ENCODE results near the gene TALDO1. TPM values are rescaled to one million over a fixed set of nuclear protein-coding genes. Genes with fewer than 3 reads are reported as not detected.
A peak's percentile ranks its signal among the peaks of the same experiment; 100 is the strongest.

Gene TALDO1
- total RNA-seq, 2 donors from 2014 or later: 132 to 232 TPM

DNA sequence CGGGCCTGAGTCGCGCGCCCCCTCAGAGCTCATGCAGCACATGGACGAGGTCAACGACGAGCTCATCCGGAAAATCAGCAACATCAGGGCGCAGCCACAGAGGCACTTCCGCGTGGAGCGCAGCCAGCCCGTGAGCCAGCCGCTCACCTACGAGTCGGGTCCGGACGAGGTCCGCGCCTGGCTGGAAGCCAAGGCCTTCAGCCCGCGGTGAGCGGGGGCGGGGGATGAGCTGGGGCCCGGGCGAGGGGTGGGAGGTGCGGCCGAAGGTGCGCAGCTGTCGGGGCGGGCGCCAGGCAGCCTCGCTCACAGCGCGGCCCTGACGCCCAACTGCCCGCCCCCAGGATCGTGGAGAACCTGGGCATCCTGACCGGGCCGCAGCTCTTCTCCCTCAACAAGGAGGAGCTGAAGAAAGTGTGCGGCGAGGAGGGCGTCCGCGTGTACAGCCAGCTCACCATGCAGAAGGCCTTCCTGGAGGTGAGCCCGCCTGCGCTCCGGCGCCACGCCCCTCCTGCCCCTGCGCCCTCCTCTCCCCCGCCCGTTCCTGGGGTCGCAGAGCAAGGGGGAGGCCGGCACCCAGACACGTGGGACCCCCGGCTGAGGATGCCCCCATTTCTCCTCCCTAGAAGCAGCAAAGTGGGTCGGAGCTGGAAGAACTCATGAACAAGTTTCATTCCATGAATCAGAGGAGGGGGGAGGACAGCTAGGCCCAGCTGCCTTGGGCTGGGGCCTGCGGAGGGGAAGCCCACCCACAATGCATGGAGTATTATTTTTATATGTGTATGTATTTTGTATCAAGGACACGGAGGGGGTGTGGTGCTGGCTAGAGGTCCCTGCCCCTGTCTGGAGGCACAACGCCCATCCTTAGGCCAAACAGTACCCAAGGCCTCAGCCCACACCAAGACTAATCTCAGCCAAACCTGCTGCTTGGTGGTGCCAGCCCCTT lies 20.7 kb upstream of the TALDO1 start:
- no peaks in the 10 kb centered on the region for H3K9me3 ChIP-seq
- ATAC-seq (ENCODE audit: insufficient number of reproducible peaks, low FRiP score, low read depth) (no peak), DNase-seq (ENCODE audit: low spot score) (no peak)
- H3K27me3 ChIP-seq (replicated peaks; ENCODE audit: insufficient read depth): no peaks in the 10 kb centered on the region
- peaks cover 22 to 35% of the 10 kb centered on the region in 2 donors for H3K4me1 ChIP-seq (ENCODE audit: control insufficient read depth in 1 of 2, low read depth in 2 of 2)
- TF ChIP-seq, protein P1, sequence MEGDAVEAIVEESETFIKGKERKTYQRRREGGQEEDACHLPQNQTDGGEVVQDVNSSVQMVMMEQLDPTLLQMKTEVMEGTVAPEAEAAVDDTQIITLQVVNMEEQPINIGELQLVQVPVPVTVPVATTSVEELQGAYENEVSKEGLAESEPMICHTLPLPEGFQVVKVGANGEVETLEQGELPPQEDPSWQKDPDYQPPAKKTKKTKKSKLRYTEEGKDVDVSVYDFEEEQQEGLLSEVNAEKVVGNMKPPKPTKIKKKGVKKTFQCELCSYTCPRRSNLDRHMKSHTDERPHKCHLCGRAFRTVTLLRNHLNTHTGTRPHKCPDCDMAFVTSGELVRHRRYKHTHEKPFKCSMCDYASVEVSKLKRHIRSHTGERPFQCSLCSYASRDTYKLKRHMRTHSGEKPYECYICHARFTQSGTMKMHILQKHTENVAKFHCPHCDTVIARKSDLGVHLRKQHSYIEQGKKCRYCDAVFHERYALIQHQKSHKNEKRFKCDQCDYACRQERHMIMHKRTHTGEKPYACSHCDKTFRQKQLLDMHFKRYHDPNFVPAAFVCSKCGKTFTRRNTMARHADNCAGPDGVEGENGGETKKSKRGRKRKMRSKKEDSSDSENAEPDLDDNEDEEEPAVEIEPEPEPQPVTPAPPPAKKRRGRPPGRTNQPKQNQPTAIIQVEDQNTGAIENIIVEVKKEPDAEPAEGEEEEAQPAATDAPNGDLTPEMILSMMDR (IDR thresholded peaks at IDR 0.05): no peak
- peak overlapping the region; percentile 70 to 94 for H3K27ac ChIP-seq
- peak overlapping the region; percentile 68 for H3K4me3 ChIP-seq
- H3K36me3 ChIP-seq: no peaks in the 10 kb centered on the region

DNA sequence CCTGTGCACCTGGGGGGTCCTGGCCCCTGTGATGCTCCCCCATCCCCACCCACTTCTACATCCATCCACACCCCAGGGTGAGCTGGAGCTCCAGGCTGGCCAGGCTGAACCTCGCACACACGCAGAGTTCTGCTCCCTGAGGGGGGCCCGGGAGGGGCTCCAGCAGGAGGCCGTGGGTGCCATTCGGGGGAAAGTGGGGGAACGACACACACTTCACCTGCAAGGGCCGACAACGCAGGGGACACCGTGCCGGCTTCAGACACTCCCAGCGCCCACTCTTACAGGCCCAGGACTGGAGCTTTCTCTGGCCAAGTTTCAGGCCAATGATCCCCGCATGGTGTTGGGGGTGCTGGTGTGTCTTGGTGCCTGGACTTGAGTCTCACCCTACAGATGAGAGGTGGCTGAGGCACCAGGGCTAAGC lies 20.0 kb upstream of the TALDO1 start:
- TF ChIP-seq, protein P1 (IDR thresholded peaks at IDR 0.05): no peak
- Histone ChIP-seq H3K36me3 (no peaks in the 10 kb centered on the region), H3K4me3 (no peak overlapping the region), H3K27ac (peak overlapping the region; percentile 70 to 94), H3K27me3 (replicated peaks; ENCODE audit: insufficient read depth) (no peaks in the 10 kb centered on the region), H3K4me1 (ENCODE audit: control insufficient read depth in 1 of 2, low read depth in 2 of 2) (peaks cover 22 to 34% of the 10 kb centered on the region in 2 donors), H3K9me3 (no peaks in the 10 kb centered on the region)
- ATAC-seq (ENCODE audit: insufficient number of reproducible peaks, low FRiP score, low read depth): no peak
- DNase-seq (ENCODE audit: low spot score): no peak

DNA sequence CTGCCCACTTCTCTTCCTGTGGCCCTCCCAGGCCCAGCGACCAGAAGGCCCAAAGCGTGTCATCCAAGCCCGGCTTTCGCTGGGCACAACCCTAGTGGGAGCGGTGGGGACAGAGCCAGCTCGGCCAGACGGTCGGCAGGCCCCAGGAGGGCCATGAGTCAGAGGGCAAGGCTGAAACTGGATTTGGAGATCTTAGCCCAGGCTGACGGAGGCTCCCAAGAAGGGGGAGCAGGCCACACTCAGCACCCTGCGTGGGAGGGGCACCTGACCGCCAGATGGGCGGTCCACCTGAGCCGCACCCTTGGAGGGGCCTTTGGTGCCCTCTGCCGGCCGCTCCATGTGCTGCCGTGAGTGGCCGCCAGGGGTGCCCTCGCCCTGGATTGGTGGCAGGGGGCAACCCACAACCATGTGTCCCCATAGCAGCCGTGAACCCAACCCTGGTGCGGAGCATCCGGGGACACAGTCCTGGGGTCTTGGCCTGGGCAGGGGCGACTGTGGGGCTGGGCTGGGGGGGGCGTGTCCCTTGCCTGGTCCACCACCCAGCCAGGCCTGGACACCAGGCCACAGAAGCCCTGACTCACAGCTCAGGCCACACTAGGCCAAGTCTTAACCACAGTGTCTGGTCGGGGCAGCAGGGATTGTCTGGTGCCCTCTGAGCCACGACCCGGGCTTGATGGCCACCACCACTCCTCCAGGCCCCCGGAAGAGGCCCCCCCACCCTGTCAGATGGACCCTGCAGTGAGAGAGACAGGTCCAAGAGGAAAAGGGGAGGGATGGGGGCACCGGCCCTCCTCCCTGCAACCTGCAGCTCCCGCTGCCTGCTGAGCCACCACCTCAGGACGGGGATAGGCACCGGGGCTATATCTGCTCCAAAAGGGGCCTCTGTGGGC lies 19.2 kb upstream of the TALDO1 start:
- H3K9me3 ChIP-seq: no peaks in the 10 kb centered on the region
- H3K4me3 ChIP-seq: no peak overlapping the region
- H3K4me1 ChIP-seq (ENCODE audit: control insufficient read depth in 1 of 2, low read depth in 2 of 2): peaks cover 22 to 34% of the 10 kb centered on the region in 2 donors
- DNase-seq (ENCODE audit: low spot score) (peak; percentile 86), ATAC-seq (ENCODE audit: insufficient number of reproducible peaks, low FRiP score, low read depth) (peak; percentile 63)
- H3K36me3 ChIP-seq: no peaks in the 10 kb centered on the region
- H3K27me3 ChIP-seq (replicated peaks; ENCODE audit: insufficient read depth): no peaks in the 10 kb centered on the region
- H3K27ac ChIP-seq: peak overlapping the region; percentile 70 to 94
- TF ChIP-seq, protein P1 (IDR thresholded peaks at IDR 0.05): peak; percentile 98

DNA sequence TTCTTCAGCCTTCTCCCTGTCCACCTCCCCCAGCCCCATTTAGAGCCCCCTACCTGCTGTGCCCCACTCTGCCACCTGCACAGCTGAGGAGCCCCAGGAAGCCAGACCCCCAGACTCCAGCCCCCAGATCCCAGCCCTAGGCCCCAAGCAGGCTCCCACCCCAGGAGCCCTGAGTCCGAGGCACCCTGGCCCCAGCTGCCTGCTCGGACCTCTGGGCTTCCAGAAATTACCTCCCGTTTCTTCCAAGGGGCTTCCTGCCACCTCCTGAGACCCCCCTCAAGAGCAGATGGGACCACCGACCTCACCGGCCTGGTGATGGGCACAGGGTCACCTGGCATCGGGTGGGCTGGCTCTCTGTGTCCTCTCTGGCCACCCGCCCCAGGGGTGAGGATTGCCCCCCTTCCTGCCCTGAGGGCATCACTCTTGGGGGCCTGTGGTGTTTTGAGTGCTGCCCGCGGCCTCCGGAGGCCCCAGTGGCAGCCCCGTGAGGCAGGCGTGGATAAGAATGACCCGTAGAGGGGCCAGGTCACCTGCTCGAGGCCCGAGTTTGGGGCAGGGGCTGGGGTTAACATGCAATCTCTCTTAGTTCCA lies 18.3 kb upstream of the TALDO1 start:
- ATAC-seq (ENCODE audit: insufficient number of reproducible peaks, low FRiP score, low read depth): no peak
- no peaks in the 10 kb centered on the region for H3K9me3 ChIP-seq
- TF ChIP-seq, protein P1 (IDR thresholded peaks at IDR 0.05): no peak
- no peaks in the 10 kb centered on the region for H3K27me3 ChIP-seq (replicated peaks; ENCODE audit: insufficient read depth)
- H3K27ac ChIP-seq: peak overlapping the region; percentile 70 to 94
- no peaks in the 10 kb centered on the region for H3K36me3 ChIP-seq
- peaks cover 22 to 34% of the 10 kb centered on the region in 2 donors for H3K4me1 ChIP-seq (ENCODE audit: control insufficient read depth in 1 of 2, low read depth in 2 of 2)
- H3K4me3 ChIP-seq: no peak overlapping the region
- DNase-seq (ENCODE audit: low spot score): no peak

Measured in thoracic aorta (tissue), 2 donors.